H1 (cell line): ENCODE measurements around the gene CBLC. TPM values are rescaled to one million over a fixed set of nuclear protein-coding genes. Genes with fewer than 3 reads are reported as not detected.

Experiments
- CTCF ChIA-PET: fragments of 300-600 bp; sonication (Branson Sonifier 250); formaldehyde crosslinking; loops from one replicate; lab custom pipeline; 2021; ENCODE audit not compliant: partially characterized antibody; lab: Charles Lee
- POLR2A ChIA-PET: fragments of 300-600 bp; sonication (Branson Sonifier 250); formaldehyde crosslinking; loops from one replicate; lab custom pipeline; 2021; ENCODE audit warnings: inconsistent platforms; ENCODE audit not compliant: partially characterized antibody; lab: Charles Lee
- DNase-seq, 2 experiments: peaks; one replicate each; pipeline versions ENCODE4 v3.0.0 to v3.0.0-alpha.2; 2010 to 2022; ENCODE audit warnings: low spot score in 2 of 2, low read depth in 1 of 2, mixed read lengths in 1 of 2
- FAIRE-seq: peaks from 2 replicates; lab custom pipeline; 2011; peaks lifted over from hg19 to GRCh38; lab: Jason Lieb, UNC
- H2AFZ ChIP-seq: 2 replicates; pipeline ENCODE4 v1.8.1; 2012; ENCODE audit warnings: low read length, inconsistent platforms
- H2AK5ac ChIP-seq: 2 replicates; pipeline ENCODE4 v1.6.1; 2013; ENCODE audit warnings: low read depth, low read length
- H2BK120ac ChIP-seq: replicated peaks from 2 replicates; pipeline ENCODE3; 2013; ENCODE audit warnings: low read depth, low read length, inconsistent platforms
- H2BK12ac ChIP-seq: 2 replicates; pipeline ENCODE4 v1.6.1; 2013; ENCODE audit warnings: low read depth, low read length
- H2BK15ac ChIP-seq: 2 replicates; pipeline ENCODE4 v1.6.1; 2013; ENCODE audit warnings: low read length
- H2BK20ac ChIP-seq: 2 replicates; pipeline ENCODE4 v1.6.1; 2013; ENCODE audit warnings: low read length
- H2BK5ac ChIP-seq: 2 replicates; pipeline ENCODE4 v1.6.1; 2013; ENCODE audit warnings: low read depth, low read length
- H3K14ac ChIP-seq: 2 replicates; pipeline ENCODE4 v1.6.1; 2013; ENCODE audit warnings: inconsistent platforms; ENCODE audit not compliant: insufficient read length
- H3K18ac ChIP-seq: 2 replicates; pipeline ENCODE4 v1.6.1; 2013; ENCODE audit warnings: low read length; ENCODE audit errors: extremely low read depth
- H3K23ac ChIP-seq: 2 replicates; pipeline ENCODE4 v1.6.1; 2013; ENCODE audit warnings: inconsistent platforms; ENCODE audit not compliant: insufficient read length
- H3K23me2 ChIP-seq: 2 replicates; pipeline ENCODE4 v1.6.1; 2013; ENCODE audit warnings: low read depth, low read length
- H3K27ac ChIP-seq: 2 replicates; pipeline ENCODE4 v1.6.1; 2011; ENCODE audit warnings: low read depth, low read length, inconsistent platforms
- H3K27me3 ChIP-seq, 4 experiments: replicated peaks in 1 of 4; 1 replicate in 1 of 4; 2 replicates in 3 of 4; pipeline versions ENCODE4 v1.6.1 to v1.8.1; 2011 to 2013; ENCODE audit warnings: low read length in 3 of 4, mild to moderate bottlenecking in 3 of 4, inconsistent platforms in 2 of 4, mixed read lengths in 2 of 4, moderate library complexity in 1 of 4; ENCODE audit not compliant: control insufficient read depth in 3 of 4, insufficient read depth in 3 of 4; ENCODE audit errors: extremely low read depth in 1 of 4
- H3K36me3 ChIP-seq, 4 experiments: 2 replicates each; pipeline versions ENCODE4 v1.6.1 to v1.8.1; 2011 to 2013; ENCODE audit warnings: mild to moderate bottlenecking in 4 of 4, low read length in 3 of 4, moderate library complexity in 2 of 4, control low read depth in 1 of 4, inconsistent platforms in 1 of 4; ENCODE audit not compliant: insufficient read depth in 4 of 4, control insufficient read depth in 2 of 4
- H3K4ac ChIP-seq: replicated peaks from 2 replicates; pipeline ENCODE3; 2013; ENCODE audit warnings: low read length, low read depth, mixed read lengths, inconsistent platforms; ENCODE audit not compliant: insufficient read length
- H3K4me1 ChIP-seq, 4 experiments: replicated peaks in 1 of 4; 1 replicate in 1 of 4; 2 replicates in 3 of 4; pipeline versions ENCODE4 v1.6.1 to v1.8.1; 2011 to 2013; ENCODE audit warnings: low read length in 3 of 4, inconsistent platforms in 2 of 4, mixed read lengths in 1 of 4; ENCODE audit not compliant: insufficient read depth in 4 of 4, control insufficient read depth in 3 of 4
- H3K4me2 ChIP-seq, 2 experiments: 2 replicates each; pipeline versions ENCODE4 v1.6.1 to v1.8.1; 2011 to 2013; ENCODE audit warnings: low read depth in 2 of 2, low read length in 2 of 2, control low read depth in 1 of 2, inconsistent platforms in 1 of 2, mild to moderate bottlenecking in 1 of 2; ENCODE audit not compliant: insufficient read depth in 1 of 2
- H3K4me3 ChIP-seq, 4 experiments: fragments of 200-600, 300-600 bp in 1 of 4; sonication (generic), shearing (Covaris generic), sonication (Bioruptor Twin) in 1 of 4; 2 replicates each; pipeline versions ENCODE4 v1.5.1 to v1.8.1; 2011 to 2016; ENCODE audit warnings: low read length in 4 of 4, low read depth in 3 of 4, control low read depth in 2 of 4, inconsistent platforms in 2 of 4, mild to moderate bottlenecking in 2 of 4, mixed read lengths in 1 of 4, moderate library complexity in 1 of 4; ENCODE audit not compliant: insufficient read depth in 2 of 4; ENCODE audit errors: extremely low read depth in 1 of 4
- H3K56ac ChIP-seq: replicated peaks from 2 replicates; pipeline ENCODE3; 2013; ENCODE audit warnings: low read depth, mild to moderate bottlenecking, mixed read lengths, low read length, inconsistent platforms; ENCODE audit not compliant: insufficient read length
- H3K79me1 ChIP-seq: 2 replicates; pipeline ENCODE4 v1.6.1; 2013; ENCODE audit warnings: low read depth, low read length, control low read depth
- H3K79me2 ChIP-seq, 2 experiments: 2 replicates each; pipeline versions ENCODE4 v1.6.1 to v1.8.1; 2012 to 2013; ENCODE audit warnings: low read length in 2 of 2, mild to moderate bottlenecking in 2 of 2, inconsistent platforms in 1 of 2; ENCODE audit not compliant: insufficient read depth in 2 of 2, control insufficient read depth in 1 of 2
- H3K9ac ChIP-seq, 4 experiments: replicated peaks in 1 of 4; 1 replicate in 1 of 4; 2 replicates in 3 of 4; pipeline versions ENCODE4 v1.6.1 to v1.8.1; 2011 to 2013; ENCODE audit warnings: low read depth in 3 of 4, low read length in 3 of 4, control low read depth in 2 of 4, mild to moderate bottlenecking in 2 of 4, moderate library complexity in 2 of 4, inconsistent platforms in 1 of 4; ENCODE audit errors: extremely low read depth in 1 of 4
- H3K9me3 ChIP-seq, 2 experiments: 2 replicates each; pipeline versions ENCODE4 v1.6.1 to v1.8.1; 2012 to 2013; ENCODE audit warnings: mild to moderate bottlenecking in 2 of 2, moderate library complexity in 2 of 2, control low read depth in 1 of 2, inconsistent platforms in 1 of 2, low read depth in 1 of 2, low read length in 1 of 2, mixed read lengths in 1 of 2; ENCODE audit not compliant: insufficient read depth in 2 of 2
- H4K20me1 ChIP-seq, 2 experiments: replicated peaks in 1 of 2; 2 replicates each; pipeline versions ENCODE3 to v1.8.1; 2011 to 2013; ENCODE audit warnings: inconsistent platforms in 2 of 2, low read length in 2 of 2, mild to moderate bottlenecking in 1 of 2; ENCODE audit not compliant: insufficient read depth in 2 of 2, control insufficient read depth in 1 of 2
- H4K5ac ChIP-seq: 2 replicates; pipeline ENCODE4 v1.6.1; 2013; ENCODE audit warnings: low read length, low read depth, mixed read lengths, inconsistent platforms; ENCODE audit not compliant: insufficient read length
- H4K8ac ChIP-seq: 2 replicates; pipeline ENCODE4 v1.8.0; 2013; ENCODE audit warnings: mild to moderate bottlenecking, moderate library complexity, low read length, inconsistent platforms; ENCODE audit not compliant: insufficient read depth; ENCODE audit errors: extremely low read depth
- H4K91ac ChIP-seq: replicated peaks from 2 replicates; pipeline ENCODE3; 2013; ENCODE audit warnings: low read length, mixed read lengths, inconsistent platforms; ENCODE audit not compliant: insufficient read length
- BCL11A ChIP-seq, 2 experiments: IDR thresholded peaks; one replicate each; pipeline ENCODE4 v1.6.1; 2011; ENCODE audit warnings: low read depth in 2 of 2, low read length in 2 of 2, mild to moderate bottlenecking in 2 of 2
- BRCA1 ChIP-seq: IDR thresholded peaks from 2 replicates; pipeline ENCODE4 v1.6.1; 2012; ENCODE audit warnings: low read depth, low read length, improper control_type of control experiment
- CBX8 ChIP-seq: fragments of 300-800, 300-1000 bp; sonication (generic); IDR thresholded peaks from 2 replicates; pipeline ENCODE4 v1.7.1; 2016; ENCODE audit warnings: low read depth, low read length, borderline replicate concordance
- CREB1 ChIP-seq: IDR thresholded peaks from 2 replicates; pipeline ENCODE4 v1.6.1; 2012; ENCODE audit warnings: inconsistent platforms
- E2F6 ChIP-seq: IDR thresholded peaks from 2 replicates; pipeline ENCODE4 v1.6.1; 2012; ENCODE audit warnings: inconsistent platforms
- GTF2F1 ChIP-seq: IDR thresholded peaks from 2 replicates; pipeline ENCODE4 v1.6.1; 2012; ENCODE audit warnings: low read depth, low read length, improper control_type of control experiment, borderline replicate concordance
- HDAC2 ChIP-seq, 2 experiments: fragments of 300-600 bp in 1 of 2; sonication (generic) in 1 of 2; IDR thresholded peaks; 2 replicates each; pipeline ENCODE4 v1.6.1; 2011 to 2012; ENCODE audit warnings: low read depth in 2 of 2, low read length in 2 of 2, mild to moderate bottlenecking in 2 of 2, moderate library complexity in 2 of 2, borderline replicate concordance in 1 of 2, inconsistent platforms in 1 of 2
- MAFK ChIP-seq: IDR thresholded peaks from 2 replicates; pipeline ENCODE4 v1.6.1; 2012; ENCODE audit warnings: low read depth, mild to moderate bottlenecking, improper control_type of control experiment, low read length
- RAD21 ChIP-seq, 2 experiments: IDR thresholded peaks in 1 of 2; conservative IDR thresholded peaks in 1 of 2; 2 replicates each; pipeline ENCODE4 v1.6.1; 2011; ENCODE audit warnings: low read depth in 2 of 2, low read length in 2 of 2, improper control_type of control experiment in 1 of 2, inconsistent platforms in 1 of 2, mild to moderate bottlenecking in 1 of 2, moderate library complexity in 1 of 2
- SP4 ChIP-seq: IDR thresholded peaks from 2 replicates; pipeline ENCODE4 v1.6.1; 2012; ENCODE audit warnings: low read length, inconsistent platforms
- WGBS, 2 experiments: shearing (Covaris generic) in 1 of 2; methylation state at CpG; one replicate each; pipeline versions ENCODE4 v1.1.6 to v1.1.7; 2013 to 2015; ENCODE audit warnings: low lambda C conversion rate in 2 of 2, mixed read lengths in 2 of 2, inconsistent platforms in 1 of 2, low coverage in 1 of 2, missing lambda C conversion rate in 1 of 2; ENCODE audit not compliant: insufficient replicate concordance in 2 of 2, insufficient coverage in 1 of 2, insufficient read length in 1 of 2; ENCODE audit errors: extremely low coverage in 1 of 2, missing lambda C conversion rate in 1 of 2; 5-methylcytosine and 5-hydroxymethylcytosine counted together
- polyA plus RNA-seq, 7 experiments: library from polyadenylated mRNA; depleted of rRNA in 3 of 7; stranded (reverse) in 5 of 7; unstranded in 2 of 7; fragments of >200 nt in 5 of 7; fragments of 200-250 nt in 2 of 7; gene quantifications; 1 replicate in 5 of 7; 2 replicates in 1 of 7; 4 replicates in 1 of 7; pipeline versions ENCODE4 v1.2.1 to v1.2.3, GENCODE V29; 2011 to 2013; ENCODE audit warnings: missing spikeins in 2 of 7, mixed read lengths in 2 of 7
- total RNA-seq: library from RNA; stranded (reverse); fragmentation: NEBNext Ultra II Directional; extraction: Animal tissue kit (Norgen Biotek cat#: 25700); gene quantifications from 2 replicates; pipeline ENCODE4 v1.2.1, GENCODE V29; 2021

Gene CBLC
- total and polyA plus RNA-seq, 2 of the 8 experiments (the other 6 are each of a cell fraction or from before 2014, with no cell fraction given), result 17.4 to 35.7 TPM

GRCh38 chr19:44745341-44745831 lies 32.3 kb upstream of the CBLC start:
- peaks cover 0 to 7% (median 3%) of the 10 kb centered on the region in 4 experiments; a peak in 3 of 7 replicates for H3K4me1 ChIP-seq
- H3K79me2 ChIP-seq, result no peaks in the 10 kb centered on the region
- H2BK5ac ChIP-seq, result no peak overlapping the region
- H2BK15ac ChIP-seq, result no peak overlapping the region
- no peak overlapping the region for H4K8ac ChIP-seq
- H3K56ac ChIP-seq, result peak overlapping the region; percentile 37
- H4K20me1 ChIP-seq, result no peaks in the 10 kb centered on the region
- H3K4ac ChIP-seq, result no peak overlapping the region
- no peak overlapping the region for H2BK120ac ChIP-seq
- no peaks in the 10 kb centered on the region for H3K9me3 ChIP-seq
- H3K23ac ChIP-seq, result no peak overlapping the region
- H3K4me3 ChIP-seq, result no peak overlapping the region
- FAIRE-seq (no peak), DNase-seq (no peak)
- H2BK12ac ChIP-seq, result peak overlapping the region; percentile 60; the same call in 1 of the 2 replicates
- no peaks in the 10 kb centered on the region for H3K36me3 ChIP-seq
- TF ChIP-seq MAFK (no peak), SP4 (no peak), CBX8 (no peak), BCL11A (IDR thresholded peaks at IDR 0.05; ENCODE audit: low read depth in 2 of 2, low read length in 2 of 2) (no peak), CREB1 (no peak), HDAC2 (IDR thresholded peaks at IDR 0.05; ENCODE audit: borderline replicate concordance in 1 of 2, low read depth in 2 of 2, low read length in 2 of 2) (no peak), BRCA1 (no peak), RAD21 (IDR thresholded peaks at IDR 0.05 in 1 of 2, conservative IDR thresholded peaks at IDR 0.05 in 1 of 2; ENCODE audit: low read depth in 2 of 2, low read length in 2 of 2) (no peak), E2F6 (no peak), GTF2F1 (no peak)
- H3K79me1 ChIP-seq, result no peaks in the 10 kb centered on the region
- H3K27ac ChIP-seq, result no peak overlapping the region
- H4K91ac ChIP-seq, result no peak overlapping the region
- peak overlapping the region; percentile 75; the same call in 1 of the 2 replicates for H2AK5ac ChIP-seq
- no peak overlapping the region for H2AFZ ChIP-seq
- CTCF ChIA-PET, result interaction anchor here (0.6 to 9.4 kb wide), 8 partner anchors 10 to 372 kb away, joined by 3 to 91 read pairs (median 4); no protein-coding TSS in a partner anchor
- H3K4me2 ChIP-seq, result no peak overlapping the region
- POLR2A ChIA-PET, result interaction anchor here (1.1 to 2.1 kb wide), 4 partner anchors 10 to 20 kb away, joined by 4 read pairs; no protein-coding TSS in a partner anchor
- no peak overlapping the region for H2BK20ac ChIP-seq
- H4K5ac ChIP-seq, result no peak overlapping the region
- no peak overlapping the region; the same call in 1 of the 2 replicates for H3K18ac ChIP-seq
- H3K14ac ChIP-seq, result no peak overlapping the region
- H3K27me3 ChIP-seq, result peaks cover 22 to 49% (median 37%) of the 10 kb centered on the region in 4 experiments
- peaks cover 12% of the 10 kb centered on the region for H3K23me2 ChIP-seq
- WGBS, 2 experiments, result 58% methylated on average over 7 of the region's 10 CpGs; no CpG with 5 or more reads in 1 of the 2 experiments
- no peak overlapping the region for H3K9ac ChIP-seq
